Skeletal muscle tissue (tissue), 4 donors: ENCODE measurements around the gene CABS1. TPM values are rescaled to one million over a fixed set of nuclear protein-coding genes. Genes with fewer than 3 reads are reported as not detected.

Experiments used
- H3K27ac ChIP-seq: one replicate; pipeline ENCODE4 v1.7.0; 2013; ENCODE audit warnings: mild to moderate bottlenecking, low read depth, low read length, inconsistent platforms
- H3K27me3 ChIP-seq, 3 donors: one replicate each; pipeline ENCODE4 v1.7.0; 2013; ENCODE audit warnings: low read length in 3 of 3; ENCODE audit not compliant: control insufficient read depth in 3 of 3, insufficient read depth in 3 of 3
- H3K36me3 ChIP-seq, 3 donors: one replicate each; pipeline ENCODE4 v1.7.0; 2013; ENCODE audit warnings: low read length in 3 of 3; ENCODE audit not compliant: control insufficient read depth in 3 of 3, insufficient read depth in 3 of 3
- H3K4me1 ChIP-seq, 3 donors: one replicate each; pipeline ENCODE4 v1.7.0; 2013; ENCODE audit warnings: low read length in 3 of 3, mild to moderate bottlenecking in 3 of 3; ENCODE audit not compliant: control insufficient read depth in 3 of 3, insufficient read depth in 3 of 3
- H3K4me3 ChIP-seq, 3 donors: one replicate each; pipeline ENCODE4 v1.7.0; 2013; ENCODE audit warnings: low read length in 3 of 3
- H3K9ac ChIP-seq, 3 donors: one replicate each; pipeline ENCODE4 v1.7.0; 2013; ENCODE audit warnings: low read length in 3 of 3, mild to moderate bottlenecking in 3 of 3, moderate library complexity in 2 of 3, low read depth in 1 of 3
- H3K9me3 ChIP-seq, 3 donors: one replicate each; pipeline ENCODE4 v1.7.0; 2013; ENCODE audit warnings: low read length in 3 of 3; ENCODE audit not compliant: control insufficient read depth in 3 of 3
- total RNA-seq: library from RNA; depleted of rRNA; stranded (reverse); fragments of >200 nt; gene quantifications from one replicate; pipeline ENCODE4 v1.2.3, GENCODE V29; 2014
- donor health status: Osteomylitis.

The CABS1 gene
- not detected for total RNA-seq

DNA sequence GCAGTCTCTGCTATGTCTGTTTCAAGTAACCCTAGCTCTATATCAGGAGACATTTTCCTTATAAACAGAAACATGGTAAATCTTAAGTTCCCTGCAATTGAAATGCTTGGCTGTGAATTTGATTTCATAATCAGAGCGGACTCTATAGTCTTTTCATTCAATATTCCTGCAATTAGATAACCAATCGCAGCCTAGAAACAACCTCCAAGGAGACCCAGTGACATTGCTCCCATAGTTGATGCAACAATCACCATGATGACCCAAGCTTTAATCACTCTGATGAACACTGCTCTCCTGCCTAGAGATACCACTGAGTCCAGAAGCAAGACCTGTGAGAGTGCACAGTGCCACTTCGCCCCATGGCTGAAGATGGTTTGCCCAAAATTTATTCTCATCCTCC is at the start of gene CABS1:
Gene CABS1, plus strand, starts transcription at position 301 of the 400 bp plus-strand sequence. Its CDS starts 59 bp downstream, at position 360.
- no peaks in the 10 kb centered on the region for H3K4me1 ChIP-seq
- no peaks in the 10 kb centered on the region for H3K9me3 ChIP-seq
- no peak within 1 kb of the TSS for H3K27ac ChIP-seq
- H3K27me3 ChIP-seq, result no peaks in the 10 kb centered on the region
- H3K9ac ChIP-seq, result no peak within 1 kb of the TSS
- H3K36me3 ChIP-seq, result no peaks in the 10 kb centered on the region
- H3K4me3 ChIP-seq, result no peak within 1 kb of the TSS

DNA sequence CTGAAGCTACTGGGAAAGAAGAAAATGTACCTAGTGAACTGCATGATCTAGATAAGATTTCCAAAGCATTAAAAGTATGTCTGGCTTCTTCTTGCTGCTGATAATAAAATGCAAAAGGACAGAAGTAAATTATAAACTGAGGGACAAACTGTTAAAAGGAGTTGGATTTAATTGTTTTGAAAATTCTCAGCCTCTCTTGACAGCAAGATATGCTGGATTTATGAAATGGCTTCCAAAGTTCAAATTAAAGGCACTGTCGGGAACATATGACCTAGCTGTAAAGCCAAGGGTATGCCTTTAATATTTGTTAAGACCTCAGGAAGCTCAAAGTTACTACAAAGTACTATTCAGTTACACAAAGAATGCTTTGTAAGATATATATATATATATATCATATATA is 46.1 kb upstream of the CABS1 start:
- no peak overlapping the region for H3K4me3 ChIP-seq
- no peak overlapping the region for H3K9ac ChIP-seq
- H3K9me3 ChIP-seq, result no peaks in the 10 kb centered on the region
- no peaks in the 10 kb centered on the region for H3K36me3 ChIP-seq
- H3K27ac ChIP-seq, result no peak overlapping the region
- H3K4me1 ChIP-seq, result no peaks in the 10 kb centered on the region
- no peaks in the 10 kb centered on the region for H3K27me3 ChIP-seq

DNA sequence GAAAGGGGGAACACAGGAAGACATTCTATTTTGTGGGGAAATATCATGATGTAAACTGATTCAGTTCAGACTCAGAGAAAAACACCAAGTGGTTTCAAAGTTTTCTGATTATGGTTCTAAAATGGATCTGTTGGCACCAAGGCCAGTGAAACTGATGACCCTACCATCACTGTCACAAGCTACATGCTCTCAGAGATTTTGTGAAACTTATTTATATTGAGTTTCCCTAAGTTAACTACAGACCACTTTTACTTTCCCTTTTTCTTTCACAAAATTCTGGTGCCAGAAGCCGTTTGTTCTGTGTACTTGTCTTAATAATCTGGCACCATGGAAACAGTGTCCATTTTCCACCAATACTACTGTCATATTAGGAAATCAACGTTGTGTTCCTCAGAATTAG is 43.4 kb upstream of the CABS1 start:
- H3K9me3 ChIP-seq, result no peaks in the 10 kb centered on the region
- H3K4me3 ChIP-seq, result no peak overlapping the region
- H3K36me3 ChIP-seq, result no peaks in the 10 kb centered on the region
- no peaks in the 10 kb centered on the region for H3K4me1 ChIP-seq
- no peak overlapping the region for H3K9ac ChIP-seq
- no peak overlapping the region for H3K27ac ChIP-seq
- no peaks in the 10 kb centered on the region for H3K27me3 ChIP-seq

DNA sequence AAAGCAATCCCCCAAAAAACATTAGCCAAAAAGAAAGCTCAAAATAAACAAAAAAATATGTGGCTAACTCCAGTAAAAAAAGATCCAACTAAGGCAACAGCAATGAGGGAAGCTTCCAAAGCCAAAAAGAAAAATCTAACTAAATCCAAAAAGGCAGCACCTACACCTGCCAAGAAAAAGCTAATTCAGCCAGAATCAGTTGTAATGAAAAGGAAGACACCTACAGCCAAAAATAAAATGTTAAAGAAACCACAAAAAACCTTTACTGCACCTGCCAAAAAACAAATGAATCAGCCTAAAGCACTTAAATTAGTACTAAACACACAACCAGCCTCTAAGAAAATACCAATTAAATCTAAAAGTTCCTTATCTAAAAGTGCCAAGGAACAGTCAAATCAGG is 37.2 kb upstream of the CABS1 start:
- Histone ChIP-seq H3K4me3 (no peak overlapping the region), H3K4me1 (no peaks in the 10 kb centered on the region), H3K27ac (no peak overlapping the region), H3K27me3 (no peaks in the 10 kb centered on the region), H3K36me3 (no peaks in the 10 kb centered on the region), H3K9ac (no peak overlapping the region), H3K9me3 (peaks cover 0 to 4% (median 3%) of the 10 kb centered on the region in 3 donors)

DNA sequence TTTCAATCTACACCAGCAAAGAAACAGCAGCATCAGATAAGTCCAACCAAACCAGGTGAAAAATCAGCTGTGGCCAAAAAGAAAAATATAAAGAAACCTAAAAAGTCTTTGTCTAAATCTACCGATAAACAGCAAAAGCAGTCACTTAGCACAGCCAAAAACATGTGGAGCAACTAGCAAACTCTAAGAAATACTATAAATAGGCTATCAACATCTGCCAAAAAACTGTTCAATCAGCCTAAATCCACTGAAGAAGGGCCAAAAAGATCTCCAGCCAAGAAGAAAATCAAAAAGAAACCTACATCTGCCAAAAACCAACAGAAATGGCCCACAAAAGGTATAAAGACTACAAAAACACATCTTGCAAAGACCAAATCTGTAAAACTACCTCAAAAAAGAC is 36.7 kb upstream of the CABS1 start:
- H3K4me3 ChIP-seq, result no peak overlapping the region
- H3K9ac ChIP-seq, result no peak overlapping the region
- peaks cover 0 to 4% (median 3%) of the 10 kb centered on the region in 3 donors for H3K9me3 ChIP-seq
- no peaks in the 10 kb centered on the region for H3K36me3 ChIP-seq
- no peaks in the 10 kb centered on the region for H3K27me3 ChIP-seq
- no peaks in the 10 kb centered on the region for H3K4me1 ChIP-seq
- no peak overlapping the region for H3K27ac ChIP-seq

DNA sequence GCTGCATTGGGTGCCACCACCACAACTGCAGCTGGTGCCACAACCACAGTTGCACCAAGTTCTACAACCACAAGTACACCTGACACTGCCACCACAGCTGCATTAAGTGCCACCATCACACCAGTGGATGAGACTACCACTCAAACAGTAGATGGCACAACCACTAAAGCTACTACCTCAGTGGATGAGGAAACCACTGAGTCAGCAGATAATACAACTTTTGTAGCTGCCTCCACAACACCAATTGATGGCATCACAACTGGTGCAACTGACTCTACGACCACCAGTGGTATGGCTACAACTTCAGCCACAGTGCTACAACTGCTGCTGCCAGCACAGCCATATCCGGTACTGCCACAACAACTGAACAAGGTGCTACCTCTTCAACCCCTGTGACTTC is 35.1 kb upstream of the CABS1 start:
- Histone ChIP-seq H3K9me3 (peaks cover 0 to 4% (median 3%) of the 10 kb centered on the region in 3 donors), H3K36me3 (no peaks in the 10 kb centered on the region), H3K4me1 (no peaks in the 10 kb centered on the region), H3K4me3 (no peak overlapping the region), H3K27ac (no peak overlapping the region), H3K27me3 (no peaks in the 10 kb centered on the region), H3K9ac (no peak overlapping the region)

DNA sequence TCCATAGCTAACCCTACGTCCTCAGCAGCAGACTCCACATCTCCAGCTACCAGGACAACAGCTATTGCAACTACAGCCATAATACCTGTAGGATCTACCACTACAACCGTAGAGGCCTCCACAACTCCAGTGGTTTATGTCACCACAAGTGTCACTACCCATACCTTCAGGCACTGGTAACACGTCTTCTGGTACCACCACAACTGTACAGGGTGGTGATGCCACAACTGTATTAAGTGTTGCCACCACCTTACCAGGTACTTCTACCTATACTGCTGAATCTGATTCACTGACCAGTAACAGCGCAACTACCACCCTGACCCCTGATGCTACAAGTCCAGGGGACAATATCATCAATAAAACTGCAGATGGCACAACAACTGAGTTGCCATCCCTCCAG is 34.6 kb upstream of the CABS1 start:
- H3K36me3 ChIP-seq, result no peaks in the 10 kb centered on the region
- H3K4me3 ChIP-seq, result no peak overlapping the region
- no peak overlapping the region for H3K27ac ChIP-seq
- H3K27me3 ChIP-seq, result no peaks in the 10 kb centered on the region
- H3K9ac ChIP-seq, result no peak overlapping the region
- H3K4me1 ChIP-seq, result no peaks in the 10 kb centered on the region
- peaks cover 0 to 4% (median 3%) of the 10 kb centered on the region in 3 donors for H3K9me3 ChIP-seq

DNA sequence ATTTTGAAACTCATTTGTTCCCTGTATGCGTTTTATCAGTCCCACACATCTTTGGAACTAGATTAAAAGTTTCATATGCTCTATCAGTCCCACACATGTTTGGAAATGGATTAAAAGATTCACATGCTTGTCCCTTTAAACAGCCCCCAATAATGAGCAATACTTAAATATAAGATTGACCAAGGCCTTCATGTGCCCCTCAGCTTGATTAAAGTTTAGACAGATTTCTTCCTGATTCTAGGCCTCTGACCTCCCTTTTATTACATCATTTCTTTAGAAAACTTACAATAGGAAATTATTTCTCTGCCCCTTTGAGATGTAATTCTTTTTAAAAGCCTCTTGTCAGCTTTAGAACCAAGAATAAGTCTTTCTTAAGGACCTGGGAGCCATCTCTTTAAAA is 31.7 kb upstream of the CABS1 start:
- Histone ChIP-seq H3K9ac (no peak overlapping the region), H3K27me3 (no peaks in the 10 kb centered on the region), H3K36me3 (no peaks in the 10 kb centered on the region), H3K9me3 (peaks cover 0 to 4% (median 3%) of the 10 kb centered on the region in 3 donors), H3K4me3 (no peak overlapping the region), H3K27ac (no peak overlapping the region), H3K4me1 (no peaks in the 10 kb centered on the region)

DNA sequence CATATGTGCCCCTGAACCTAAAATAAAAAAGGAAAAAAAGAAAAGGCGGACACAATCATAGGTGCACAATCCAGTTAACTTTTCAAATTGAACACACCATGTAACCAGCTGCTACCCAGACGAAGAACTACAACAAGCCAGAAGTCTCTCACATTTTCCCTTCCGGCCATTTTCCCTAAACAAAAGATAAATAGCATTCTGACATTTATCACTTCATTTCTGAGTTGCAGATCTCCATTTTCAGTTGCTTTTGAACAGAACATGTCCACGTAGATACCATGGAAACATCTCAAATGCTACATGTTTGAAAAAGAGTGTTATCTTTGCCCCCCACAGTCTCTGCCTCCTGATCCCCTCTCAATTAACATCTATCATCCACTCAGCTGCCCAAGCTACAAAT is 29.2 kb upstream of the CABS1 start:
- Histone ChIP-seq H3K36me3 (no peaks in the 10 kb centered on the region), H3K4me3 (no peak overlapping the region), H3K27me3 (no peaks in the 10 kb centered on the region), H3K9ac (no peak overlapping the region), H3K4me1 (no peaks in the 10 kb centered on the region), H3K27ac (no peak overlapping the region), H3K9me3 (no peaks in the 10 kb centered on the region)

DNA sequence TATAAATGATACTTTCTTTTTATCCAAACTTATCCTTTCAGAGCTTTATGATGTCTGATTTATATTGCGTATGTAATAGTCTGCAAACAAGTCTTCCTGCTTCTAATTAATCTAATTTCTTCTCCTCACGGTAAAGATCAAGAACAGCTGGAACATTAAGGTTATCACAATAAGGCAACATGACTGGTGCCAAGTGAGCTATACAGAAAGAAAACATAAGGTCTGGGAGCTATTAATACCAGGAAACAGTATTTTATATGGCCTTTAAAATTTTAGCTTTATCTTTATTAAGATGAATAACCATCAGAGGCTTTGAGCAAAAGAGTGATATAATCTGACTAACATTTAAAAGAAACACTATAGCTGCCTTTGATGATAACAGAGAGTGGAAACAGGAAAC is 28.7 kb upstream of the CABS1 start:
- H3K9ac ChIP-seq, result no peak overlapping the region
- no peaks in the 10 kb centered on the region for H3K4me1 ChIP-seq
- no peaks in the 10 kb centered on the region for H3K9me3 ChIP-seq
- no peak overlapping the region for H3K4me3 ChIP-seq
- no peaks in the 10 kb centered on the region for H3K36me3 ChIP-seq
- no peaks in the 10 kb centered on the region for H3K27me3 ChIP-seq
- no peak overlapping the region for H3K27ac ChIP-seq

DNA sequence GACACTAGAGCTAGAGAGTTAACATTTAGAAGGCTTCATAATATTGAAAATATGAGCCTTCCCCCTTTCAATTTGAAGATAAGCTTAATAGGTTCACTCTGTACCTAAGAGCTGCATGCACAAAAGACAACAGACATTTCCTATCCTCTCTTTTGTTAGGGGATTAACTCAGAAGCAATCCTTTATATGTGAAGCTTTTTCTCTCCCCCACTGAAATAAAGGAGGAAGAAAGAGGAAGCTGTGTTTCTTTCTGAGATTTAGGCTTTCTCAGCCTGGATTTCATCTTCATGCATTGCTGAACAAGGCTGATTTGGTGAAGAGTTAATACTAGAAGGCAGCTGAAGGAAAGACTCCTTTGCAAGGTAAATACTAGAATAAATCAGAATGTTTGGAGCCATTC is 21.0 kb upstream of the CABS1 start:
- no peaks in the 10 kb centered on the region for H3K4me1 ChIP-seq
- H3K36me3 ChIP-seq, result no peaks in the 10 kb centered on the region
- H3K27me3 ChIP-seq, result no peaks in the 10 kb centered on the region
- no peak overlapping the region for H3K9ac ChIP-seq
- H3K27ac ChIP-seq, result no peak overlapping the region
- H3K4me3 ChIP-seq, result no peak overlapping the region
- no peaks in the 10 kb centered on the region for H3K9me3 ChIP-seq
